BE2C (cell line): ENCODE data around the gene ERC1.

Experiments used
- DNase-seq: peaks from one replicate; pipeline ENCODE4 v3.0.0-alpha.2; 2020
- H3K27me3 ChIP-seq: fragments of 250-450 bp; sonication (Bioruptor Pico); 2 replicates; pipeline ENCODE4 v1.5.1; 2020; ENCODE audit warnings: mild to moderate bottlenecking
- H3K36me3 ChIP-seq: fragments of 250-450 bp; sonication (Bioruptor Pico); 2 replicates; pipeline ENCODE4 v1.5.1; 2020; ENCODE audit warnings: mild to moderate bottlenecking
- H3K4me1 ChIP-seq: fragments of 250-450 bp; sonication (Bioruptor Pico); 2 replicates; pipeline ENCODE4 v1.5.1; 2020
- H3K4me3 ChIP-seq: 2 replicates; pipeline ENCODE4 v1.5.1; 2011; ENCODE audit warnings: low read depth, low read length
- H3K9me3 ChIP-seq: fragments of 250-450 bp; sonication (Bioruptor Pico); 2 replicates; pipeline ENCODE4 v1.5.1; 2020
- TF ChIP-seq, protein P1 (sequence below): IDR thresholded peaks from 2 replicates; pipeline ENCODE4 v1.5.1; 2012; ENCODE audit warnings: mild to moderate bottlenecking, low read depth, low read length

ERC1 gene

GRCh38 chr12:1319212-1319611 is 328.2 kb downstream of the ERC1 start:
- H3K9me3 ChIP-seq: no peaks in the 10 kb centered on the region
- no peak overlapping the region for H3K4me3 ChIP-seq

DNA sequence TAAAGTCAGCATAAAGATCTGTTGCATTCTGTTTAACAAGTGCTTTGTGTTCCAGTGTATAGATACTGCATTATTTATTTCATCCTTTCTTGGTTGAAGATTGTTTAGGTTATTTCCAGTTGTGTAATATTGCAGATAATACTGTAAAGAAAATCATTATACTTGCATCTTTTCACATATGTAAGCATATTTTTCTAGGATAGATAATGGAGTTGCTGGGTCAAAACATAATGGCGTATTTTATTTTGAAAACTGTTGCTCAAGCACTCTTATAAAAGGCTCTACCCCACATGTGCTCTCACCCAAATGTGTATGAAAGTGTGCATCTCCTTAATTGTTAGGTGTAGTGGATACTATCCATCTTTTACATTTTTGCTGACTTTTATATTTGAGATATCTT is 329.0 kb downstream of the ERC1 start:
- H3K27me3 ChIP-seq: no peaks in the 10 kb centered on the region

More at GRCh38 chr12:1319212-1319611, 328.2 kb downstream of the ERC1 start:
- no peaks in the 10 kb centered on the region for H3K27me3 ChIP-seq
- no peaks in the 10 kb centered on the region for H3K36me3 ChIP-seq
- TF ChIP-seq, protein P1, sequence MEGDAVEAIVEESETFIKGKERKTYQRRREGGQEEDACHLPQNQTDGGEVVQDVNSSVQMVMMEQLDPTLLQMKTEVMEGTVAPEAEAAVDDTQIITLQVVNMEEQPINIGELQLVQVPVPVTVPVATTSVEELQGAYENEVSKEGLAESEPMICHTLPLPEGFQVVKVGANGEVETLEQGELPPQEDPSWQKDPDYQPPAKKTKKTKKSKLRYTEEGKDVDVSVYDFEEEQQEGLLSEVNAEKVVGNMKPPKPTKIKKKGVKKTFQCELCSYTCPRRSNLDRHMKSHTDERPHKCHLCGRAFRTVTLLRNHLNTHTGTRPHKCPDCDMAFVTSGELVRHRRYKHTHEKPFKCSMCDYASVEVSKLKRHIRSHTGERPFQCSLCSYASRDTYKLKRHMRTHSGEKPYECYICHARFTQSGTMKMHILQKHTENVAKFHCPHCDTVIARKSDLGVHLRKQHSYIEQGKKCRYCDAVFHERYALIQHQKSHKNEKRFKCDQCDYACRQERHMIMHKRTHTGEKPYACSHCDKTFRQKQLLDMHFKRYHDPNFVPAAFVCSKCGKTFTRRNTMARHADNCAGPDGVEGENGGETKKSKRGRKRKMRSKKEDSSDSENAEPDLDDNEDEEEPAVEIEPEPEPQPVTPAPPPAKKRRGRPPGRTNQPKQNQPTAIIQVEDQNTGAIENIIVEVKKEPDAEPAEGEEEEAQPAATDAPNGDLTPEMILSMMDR: no peak
- no peak for DNase-seq
- peaks cover 4% of the 10 kb centered on the region; the same call in 1 of the 2 replicates for H3K4me1 ChIP-seq

DNA sequence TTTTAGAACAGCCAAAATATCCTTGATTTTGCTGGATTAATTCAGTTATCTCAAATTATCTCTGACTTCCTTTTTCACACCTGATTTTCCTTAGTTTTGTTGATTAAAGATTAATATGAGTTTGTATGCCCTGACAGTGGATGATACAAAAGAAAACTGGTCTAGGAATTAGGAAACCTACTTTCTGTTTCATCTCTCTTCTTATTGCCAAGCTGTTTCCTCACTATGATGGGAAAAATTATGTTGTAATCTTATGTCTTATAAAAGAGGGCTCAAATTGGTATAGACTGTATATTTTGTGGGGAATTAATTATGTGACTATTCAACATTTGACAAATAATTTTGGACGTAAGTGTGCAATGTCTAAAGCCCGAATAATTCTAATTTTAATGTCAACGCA is 331.8 kb downstream of the ERC1 start:
- no peak overlapping the region for H3K4me3 ChIP-seq
- peaks cover 5% of the 10 kb centered on the region; the same call in 1 of the 2 replicates for H3K4me1 ChIP-seq
- no peak for DNase-seq
- H3K36me3 ChIP-seq: no peaks in the 10 kb centered on the region
- H3K27me3 ChIP-seq: no peaks in the 10 kb centered on the region
- no peaks in the 10 kb centered on the region for H3K9me3 ChIP-seq
- TF ChIP-seq, protein P1: no peak

More for the DNA sequence above, 329.0 kb downstream of the ERC1 start:
- H3K4me3 ChIP-seq: no peak overlapping the region
- H3K4me1 ChIP-seq: peaks cover 5% of the 10 kb centered on the region; the same call in 1 of the 2 replicates
- no peaks in the 10 kb centered on the region for H3K9me3 ChIP-seq
- H3K36me3 ChIP-seq: no peaks in the 10 kb centered on the region
- TF ChIP-seq, protein P1: no peak
- DNase-seq: no peak

DNA sequence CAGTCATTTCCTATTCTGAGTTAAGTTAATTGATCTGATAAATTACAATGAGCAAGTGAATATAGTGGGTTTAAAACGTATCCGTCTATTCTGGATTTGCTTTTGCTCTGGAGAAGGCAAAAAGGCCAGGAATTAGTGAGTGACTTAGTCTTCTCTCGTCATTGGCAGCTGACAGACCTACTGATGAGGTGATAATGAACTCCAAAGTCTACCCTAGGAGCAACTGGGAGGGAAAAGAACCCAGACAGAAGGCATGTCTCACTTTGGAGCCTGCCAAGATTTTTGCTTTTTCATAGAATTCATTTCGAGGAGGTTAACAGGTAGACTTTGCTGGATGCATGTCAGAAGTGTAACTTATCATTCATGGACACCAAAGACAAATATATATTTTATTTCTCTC is 333.1 kb downstream of the ERC1 start:
- Histone ChIP-seq H3K4me1 (peaks cover 5% of the 10 kb centered on the region; the same call in 1 of the 2 replicates), H3K4me3 (no peak overlapping the region)

GRCh38 chr12:1324910-1325309 is 333.9 kb downstream of the ERC1 start:
- DNase-seq: no peak

More for the DNA sequence above, 333.1 kb downstream of the ERC1 start:
- no peaks in the 10 kb centered on the region for H3K27me3 ChIP-seq
- DNase-seq: no peak
- H3K9me3 ChIP-seq: no peaks in the 10 kb centered on the region
- no peaks in the 10 kb centered on the region for H3K36me3 ChIP-seq
- TF ChIP-seq, protein P1: no peak

DNA sequence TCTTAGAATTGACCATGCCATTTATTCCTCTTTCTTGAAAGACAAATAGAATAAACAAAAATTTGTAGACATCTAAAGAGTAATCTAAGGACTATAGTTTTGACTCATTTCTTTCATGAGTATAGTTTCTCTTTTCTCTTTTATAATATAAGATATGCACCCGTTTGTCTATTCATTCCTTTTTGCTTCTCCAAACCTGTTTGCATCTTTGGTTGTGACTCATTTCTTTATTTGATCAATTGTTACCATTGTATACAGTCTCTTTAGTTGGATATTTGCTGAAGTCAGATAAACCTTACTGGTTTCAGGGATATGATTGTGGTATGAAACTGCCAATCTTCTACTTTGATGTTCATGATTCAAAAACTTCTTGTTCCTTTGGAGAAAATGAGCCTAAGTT is 334.6 kb downstream of the ERC1 start:
- DNase-seq: no peak
- TF ChIP-seq, protein P1: no peak
- no peaks in the 10 kb centered on the region for H3K9me3 ChIP-seq
- H3K36me3 ChIP-seq: no peaks in the 10 kb centered on the region
- no peaks in the 10 kb centered on the region for H3K27me3 ChIP-seq
- H3K4me1 ChIP-seq: peaks cover 5% of the 10 kb centered on the region; the same call in 1 of the 2 replicates
- no peak overlapping the region for H3K4me3 ChIP-seq

More at GRCh38 chr12:1324910-1325309, 333.9 kb downstream of the ERC1 start:
- Histone ChIP-seq H3K36me3 (no peaks in the 10 kb centered on the region), H3K9me3 (no peaks in the 10 kb centered on the region), H3K4me1 (peaks cover 5% of the 10 kb centered on the region; the same call in 1 of the 2 replicates), H3K27me3 (no peaks in the 10 kb centered on the region), H3K4me3 (no peak overlapping the region)
- TF ChIP-seq, protein P1: no peak
